KOPT-K1 (cell line): ENCODE results near the gene CGB3.
"Not testable (repeated sequence)": the region's sequence is repeated elsewhere in the genome, so short reads cannot be mapped to it uniquely, and the experiment has no call there.

Source experiments
- H3K27ac ChIP-seq: fragments of 200-600 bp; sonication (generic); 2 replicates; pipeline ENCODE4 v1.5.1; 2016; ENCODE audit warnings: antibody characterized with exemption, mild to moderate bottlenecking, low read depth, low read length; ENCODE audit not compliant: poor library complexity, severe bottlenecking
- H3K36me3 ChIP-seq: fragments of 200-600 bp; sonication (generic); 2 replicates; pipeline ENCODE4 v1.5.1; 2017; ENCODE audit warnings: antibody characterized with exemption, mild to moderate bottlenecking, low read length, moderate library complexity; ENCODE audit not compliant: insufficient read depth
- H3K9me3 ChIP-seq: fragments of 200-600 bp; sonication (generic); 2 replicates; pipeline ENCODE4 v1.5.1; 2017; ENCODE audit warnings: antibody characterized with exemption, low read length, mild to moderate bottlenecking; ENCODE audit not compliant: insufficient read depth, poor library complexity, severe bottlenecking

Gene CGB3

DNA sequence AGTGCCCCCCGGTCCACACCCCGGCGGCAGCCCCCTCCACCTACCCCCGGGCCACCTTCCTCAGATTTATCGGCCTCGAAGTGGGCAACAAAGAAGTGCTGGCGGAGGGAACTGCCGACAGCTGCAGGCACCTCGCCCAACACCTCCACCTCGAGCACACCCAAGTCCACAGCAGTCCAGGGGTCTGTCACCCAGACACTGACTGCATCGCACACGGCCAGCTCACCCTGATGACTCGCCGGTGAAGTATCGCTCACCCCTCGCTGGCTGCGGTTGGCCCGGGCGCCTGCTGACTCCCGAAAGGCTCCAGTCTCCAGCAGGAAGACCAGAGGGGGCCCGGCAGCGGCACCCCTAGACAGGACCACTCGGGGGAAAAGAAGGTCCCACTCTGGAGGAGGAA, 1.5 kb upstream of the CGB3 start:
- H3K27ac ChIP-seq, H3K9me3 ChIP-seq, H3K36me3 ChIP-seq: not testable (repeated sequence)

DNA sequence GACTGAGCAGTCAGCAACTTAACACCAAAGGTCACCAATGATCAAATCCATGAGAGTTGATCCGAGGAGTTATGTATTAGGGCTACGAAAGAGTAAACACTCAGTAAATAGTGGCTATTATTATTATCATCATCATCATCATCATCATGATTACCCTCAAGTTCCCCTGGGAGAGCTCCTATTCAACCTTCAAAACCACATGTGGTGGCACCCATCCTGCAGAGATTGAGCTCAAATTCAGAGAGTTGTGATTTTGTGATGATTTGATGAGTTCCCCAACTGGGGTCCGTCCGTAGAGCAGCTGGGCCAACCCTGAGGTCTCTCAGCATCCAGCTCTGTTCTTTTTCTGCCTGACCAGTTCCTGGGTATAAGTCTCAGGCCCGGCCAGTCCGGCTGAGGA, 955 bp upstream of the CGB3 start:
- not testable (repeated sequence) for H3K9me3 ChIP-seq, H3K36me3 ChIP-seq, H3K27ac ChIP-seq

DNA sequence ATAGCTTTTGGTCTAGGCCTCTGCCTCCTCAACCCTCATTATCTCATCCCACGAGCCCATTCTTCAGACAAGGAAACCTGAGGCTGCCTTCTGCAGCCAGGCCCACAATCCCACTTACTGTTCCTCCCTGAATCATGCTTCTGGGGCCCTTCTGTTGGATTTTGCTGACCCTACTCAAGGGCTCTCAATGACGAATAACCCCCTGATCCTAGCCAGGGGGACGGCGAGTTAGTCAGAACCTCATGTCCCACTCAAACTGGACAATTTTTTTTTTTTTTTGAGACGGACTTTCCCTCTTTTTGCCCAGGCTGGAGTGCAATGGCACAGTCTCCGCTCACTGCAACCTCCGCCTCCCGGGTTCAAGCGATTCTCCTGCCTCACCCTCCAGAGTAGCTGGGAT, 2.0 kb downstream of the CGB3 start:
- no peak overlapping the region for H3K27ac ChIP-seq
- peaks cover 2% of the 10 kb centered on the region; the same call in 1 of the 2 replicates for H3K36me3 ChIP-seq
- H3K9me3 ChIP-seq = no peaks in the 10 kb centered on the region

DNA sequence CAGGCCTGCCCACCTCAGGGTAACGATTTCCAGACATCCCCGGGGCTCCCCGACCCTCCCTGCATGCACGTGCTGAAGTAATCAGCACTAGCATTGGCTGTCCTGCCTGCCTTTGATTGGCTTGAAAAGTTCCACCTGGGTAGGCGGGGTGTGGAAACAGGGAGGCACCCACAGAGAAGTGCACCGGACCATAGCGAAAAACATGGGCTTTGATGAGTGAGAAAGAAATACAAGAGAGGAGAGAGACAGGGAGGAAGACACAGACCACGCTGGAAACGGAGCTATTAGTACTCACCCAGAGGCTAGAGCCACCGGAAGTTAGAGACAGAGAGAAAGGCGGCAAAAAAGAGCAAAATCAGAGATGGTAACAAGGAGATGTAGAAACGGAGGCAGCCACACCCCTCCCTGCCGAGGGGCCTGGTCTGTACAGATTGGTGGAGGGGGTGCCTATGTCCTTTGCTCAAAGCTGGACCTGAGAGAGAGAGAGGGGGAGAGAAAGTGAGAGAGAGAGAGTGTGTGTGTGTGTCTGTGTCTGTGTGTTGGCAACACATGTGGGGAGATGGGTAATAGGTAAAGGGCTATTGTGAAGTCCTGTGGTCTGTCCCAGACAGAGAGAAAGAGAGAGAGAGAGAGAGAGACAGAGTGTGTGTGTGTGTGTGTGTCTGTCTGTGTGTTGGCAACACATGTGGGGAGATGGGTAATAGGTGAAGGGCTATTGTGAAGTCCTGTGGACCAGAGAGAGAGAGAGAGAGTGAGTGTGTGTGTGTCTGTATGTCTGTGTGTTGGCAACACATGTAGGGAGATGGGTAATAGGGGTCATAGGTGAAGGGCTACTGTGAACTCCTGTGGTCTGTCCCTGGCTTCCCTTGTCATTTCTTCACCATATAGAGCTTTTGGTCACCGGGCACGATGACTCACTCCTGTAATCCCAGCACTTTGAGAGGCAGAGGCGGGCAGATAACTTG, 2.9 kb downstream of the CGB3 start:
- Histone ChIP-seq H3K36me3 (peaks cover 11% of the 10 kb centered on the region; the same call in 1 of the 2 replicates), H3K9me3 (no peaks in the 10 kb centered on the region), H3K27ac (no peak overlapping the region)

DNA sequence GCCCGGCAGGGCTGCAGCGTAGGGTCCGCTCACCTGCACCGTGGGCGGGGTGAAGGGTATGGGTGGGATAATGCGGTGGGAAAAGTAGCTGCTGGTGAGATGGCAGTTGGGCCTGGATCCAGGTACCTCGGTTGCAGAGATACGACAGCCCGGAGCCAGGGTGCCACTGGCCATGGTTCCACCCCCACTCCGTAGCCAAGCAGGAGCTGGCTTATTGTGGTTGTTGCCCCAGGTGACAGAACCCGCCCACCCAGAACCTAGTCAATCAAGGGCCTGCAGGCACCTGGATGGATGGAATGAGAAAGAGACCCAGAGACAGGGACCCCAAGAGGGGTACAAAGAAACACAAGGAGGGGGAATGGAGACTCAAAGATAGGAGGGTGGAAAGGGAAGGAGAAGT, 3.8 kb downstream of the CGB3 start:
- H3K9me3 ChIP-seq = no peaks in the 10 kb centered on the region
- no peak overlapping the region for H3K27ac ChIP-seq
- H3K36me3 ChIP-seq = peaks cover 19% of the 10 kb centered on the region

DNA sequence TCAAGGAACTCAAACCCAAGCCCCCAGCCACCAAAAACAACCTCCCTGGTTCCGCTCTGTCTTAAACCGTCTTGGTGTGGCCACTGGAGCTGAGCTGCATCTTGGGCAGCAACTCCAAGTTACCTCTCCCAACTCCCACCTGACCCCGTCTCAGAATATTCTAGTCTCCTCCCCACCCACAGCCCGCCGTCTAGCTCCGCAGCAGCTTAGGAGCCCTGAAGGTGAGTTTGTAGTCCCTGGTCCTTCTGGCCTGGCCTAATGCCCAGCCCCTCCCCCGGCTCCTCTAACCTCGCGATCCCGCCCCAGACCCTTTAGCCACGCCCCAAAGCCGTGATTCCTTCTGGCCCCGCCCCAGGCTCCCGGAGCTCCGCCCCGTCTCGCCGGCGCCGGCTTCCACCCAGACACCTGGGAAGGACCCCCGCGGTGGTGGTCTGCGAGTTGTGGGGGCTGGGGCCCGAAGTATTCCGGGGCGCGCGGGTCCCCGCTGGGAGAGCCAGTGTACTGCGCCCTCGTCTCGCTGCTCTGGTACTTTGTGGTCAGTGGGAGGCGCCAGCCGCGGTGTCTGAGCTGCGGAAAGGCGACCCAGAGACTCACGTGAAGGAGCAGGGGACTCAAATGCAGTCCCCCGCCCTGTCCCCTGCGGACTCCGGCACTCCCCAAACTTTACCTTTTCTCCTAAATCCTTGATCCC, 4.7 kb downstream of the CGB3 start:
- Histone ChIP-seq H3K36me3 (peaks cover 29% of the 10 kb centered on the region), H3K27ac (no peak overlapping the region), H3K9me3 (no peaks in the 10 kb centered on the region)

DNA sequence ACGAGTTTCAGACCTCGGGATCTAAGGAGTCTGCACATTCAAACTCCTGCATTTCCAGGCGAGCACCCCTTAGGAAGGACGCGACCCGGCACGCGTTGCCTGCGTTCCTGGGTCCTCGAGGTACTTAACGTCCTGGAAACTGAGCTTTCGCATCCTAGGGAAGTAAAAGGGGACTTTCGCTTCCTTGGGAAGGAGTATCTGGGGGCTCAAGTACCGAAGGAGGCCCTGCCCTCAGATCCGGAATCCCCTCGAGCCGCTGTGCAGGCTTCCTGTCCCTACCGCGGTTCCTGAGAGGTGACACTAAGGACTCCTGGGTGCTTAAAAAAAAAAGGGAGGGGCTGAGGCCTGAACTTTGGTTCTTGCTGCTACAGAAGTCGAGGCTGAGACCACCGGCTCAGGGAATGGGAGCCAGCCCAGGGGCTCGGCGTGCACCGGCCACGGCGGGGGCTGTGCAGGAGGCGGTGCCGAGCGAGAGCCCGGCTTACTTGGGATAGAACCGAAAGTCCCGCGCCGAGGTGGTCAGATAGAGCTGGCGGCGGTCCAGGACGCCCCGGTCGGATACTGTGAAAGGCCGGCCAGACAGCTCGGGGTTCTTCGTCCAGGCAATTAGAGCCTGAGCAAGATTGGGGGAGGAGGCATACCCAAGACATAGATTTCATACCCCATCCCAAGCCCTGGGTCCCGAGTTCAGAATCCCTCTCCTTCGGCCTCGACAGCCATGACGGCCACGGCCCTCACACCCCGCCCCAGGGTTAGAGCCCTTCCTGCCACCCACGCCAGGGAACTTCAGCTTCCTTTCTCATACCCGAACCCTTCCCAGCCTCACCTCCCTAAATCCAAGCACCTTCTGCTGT, 5.5 kb downstream of the CGB3 start:
- not testable (repeated sequence) for H3K27ac ChIP-seq, H3K9me3 ChIP-seq
- peaks cover 37% of the 10 kb centered on the region for H3K36me3 ChIP-seq

DNA sequence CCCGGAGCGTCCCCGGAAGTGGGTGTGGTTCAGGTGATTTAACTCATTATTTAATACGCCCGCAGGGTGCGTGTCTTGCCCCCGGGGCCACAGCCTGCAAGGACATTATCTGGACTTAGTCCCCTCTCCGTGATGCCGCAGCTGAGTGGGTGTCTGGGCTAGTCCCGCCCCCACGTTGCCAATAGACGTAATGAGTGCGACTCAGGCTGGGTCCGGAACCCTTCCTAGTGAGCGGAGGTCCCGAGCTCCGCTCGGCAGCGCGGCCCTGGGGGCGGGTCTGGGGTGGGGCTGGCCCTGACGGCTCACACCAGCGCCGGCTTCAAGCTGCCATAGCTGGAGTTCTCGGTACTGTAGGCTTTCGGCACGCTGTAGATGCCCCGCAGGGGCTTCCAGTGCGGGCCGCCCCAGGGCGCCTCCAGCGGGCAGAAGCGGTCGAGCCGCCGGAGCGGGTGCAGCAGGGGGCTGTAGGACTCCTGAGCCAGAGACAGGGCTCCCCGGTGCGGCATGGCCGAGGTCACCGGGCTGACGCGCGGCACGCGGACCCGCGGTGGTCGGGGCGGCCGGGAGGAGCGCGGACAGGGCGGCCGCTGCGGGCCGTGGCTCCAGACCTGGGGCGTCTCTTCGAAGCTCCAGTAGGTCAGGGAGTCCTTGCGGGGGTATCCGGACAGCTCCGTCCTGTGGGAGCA, 6.3 kb downstream of the CGB3 start:
- H3K36me3 ChIP-seq = peaks cover 45% of the 10 kb centered on the region
- no peaks in the 10 kb centered on the region for H3K9me3 ChIP-seq
- H3K27ac ChIP-seq = no peak overlapping the region

DNA sequence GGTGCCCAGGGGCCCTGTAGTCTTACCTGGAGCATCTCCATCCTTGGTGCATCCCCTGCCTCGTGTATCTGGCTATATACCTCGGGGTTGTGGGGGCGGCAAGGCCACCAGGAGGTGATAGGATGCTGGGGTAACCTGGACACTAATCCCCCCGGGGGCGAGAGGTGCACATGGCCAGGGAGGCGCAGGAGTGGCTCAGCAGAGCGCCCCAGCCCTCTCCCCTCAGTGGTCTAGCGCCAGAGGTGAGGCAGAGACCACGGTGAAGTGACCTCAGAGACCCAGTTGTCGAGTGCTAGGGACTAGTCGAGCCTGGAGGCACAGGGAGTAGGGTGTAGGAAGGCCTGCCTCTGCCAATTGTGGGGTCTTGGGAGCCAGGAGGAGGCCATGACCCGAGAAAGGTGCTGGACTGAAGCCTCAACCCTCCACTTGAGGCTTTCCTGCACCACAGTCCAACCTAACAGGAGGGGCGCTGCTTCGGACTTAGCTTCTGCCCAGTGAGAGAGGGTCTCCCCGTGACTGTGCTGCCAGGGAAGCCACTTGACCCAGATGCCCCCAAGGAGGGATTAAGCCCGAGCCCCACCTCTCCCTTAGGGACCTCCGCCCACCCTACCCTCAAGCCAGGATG, 7.0 kb downstream of the CGB3 start, which contains the start of gene LHB:
Gene LHB (minus strand): TSS at position 51 of the 625 bp plus-strand sequence. CDS start 10 bp downstream, at position 41.
- H3K27ac ChIP-seq = no peak within 1 kb of the TSS
- no peaks in the 10 kb centered on the region for H3K9me3 ChIP-seq
- H3K36me3 ChIP-seq = peaks cover 51% of the 10 kb centered on the region

DNA sequence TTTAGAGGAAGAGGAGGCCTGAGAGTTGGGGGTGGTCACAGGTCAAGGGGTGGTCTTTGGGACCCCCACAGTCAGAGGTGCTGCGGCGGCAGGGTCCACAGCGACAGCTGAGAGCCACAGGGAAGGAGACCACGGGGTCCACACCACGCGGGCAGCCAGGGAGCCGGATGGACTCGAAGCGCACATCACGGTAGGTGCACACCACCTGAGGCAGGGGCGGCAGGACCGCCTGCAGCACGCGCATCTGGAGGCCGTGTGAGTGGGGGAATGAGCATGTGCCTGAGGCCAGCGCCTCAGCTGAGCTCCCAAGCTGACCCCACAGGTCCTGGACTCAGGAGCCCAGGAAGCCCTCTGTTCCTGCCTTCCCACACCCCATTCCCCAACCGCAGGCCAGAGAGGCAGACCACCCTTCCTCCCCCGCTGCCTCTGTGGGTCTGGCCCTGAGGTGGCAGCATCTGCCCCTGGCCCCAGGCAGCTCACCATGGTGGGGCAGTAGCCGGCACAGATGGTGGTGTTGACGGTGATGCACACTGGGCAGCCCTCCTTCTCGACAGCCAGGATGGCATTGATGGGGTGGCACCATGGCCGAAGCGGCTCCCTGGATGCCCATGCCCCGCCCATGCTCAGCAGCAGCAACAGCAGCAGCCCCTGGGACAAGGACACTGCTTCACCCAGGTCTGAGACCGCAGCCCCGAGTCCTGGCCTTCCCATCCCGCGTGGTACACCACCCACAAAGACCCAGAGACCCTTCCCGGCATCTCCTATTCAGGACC, 7.9 kb downstream of the CGB3 start:
- Histone ChIP-seq H3K36me3 (peaks cover 60% of the 10 kb centered on the region), H3K9me3 (no peaks in the 10 kb centered on the region), H3K27ac (no peak overlapping the region)

DNA sequence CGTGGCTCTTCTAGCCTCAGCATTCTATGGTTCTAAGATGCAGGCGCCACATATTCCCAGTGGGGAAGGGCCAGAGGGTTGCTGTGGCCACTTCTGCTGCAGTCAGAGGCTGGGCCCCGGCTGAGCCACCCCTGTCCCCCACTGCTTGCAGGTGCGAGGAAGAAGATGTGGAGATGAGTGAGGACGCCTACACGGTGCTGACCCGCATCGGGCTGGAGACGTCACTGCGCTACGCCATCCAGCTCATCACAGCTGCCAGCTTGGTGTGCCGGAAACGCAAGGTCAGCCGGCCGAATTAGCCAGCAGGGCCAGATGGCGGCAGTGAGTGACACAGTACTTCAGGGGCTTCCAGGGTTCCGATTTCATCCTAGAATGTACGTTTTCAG, 9.3 kb downstream of the CGB3 start:
- peaks cover 74% of the 10 kb centered on the region for H3K36me3 ChIP-seq
- no peak overlapping the region for H3K27ac ChIP-seq
- no peaks in the 10 kb centered on the region for H3K9me3 ChIP-seq

DNA sequence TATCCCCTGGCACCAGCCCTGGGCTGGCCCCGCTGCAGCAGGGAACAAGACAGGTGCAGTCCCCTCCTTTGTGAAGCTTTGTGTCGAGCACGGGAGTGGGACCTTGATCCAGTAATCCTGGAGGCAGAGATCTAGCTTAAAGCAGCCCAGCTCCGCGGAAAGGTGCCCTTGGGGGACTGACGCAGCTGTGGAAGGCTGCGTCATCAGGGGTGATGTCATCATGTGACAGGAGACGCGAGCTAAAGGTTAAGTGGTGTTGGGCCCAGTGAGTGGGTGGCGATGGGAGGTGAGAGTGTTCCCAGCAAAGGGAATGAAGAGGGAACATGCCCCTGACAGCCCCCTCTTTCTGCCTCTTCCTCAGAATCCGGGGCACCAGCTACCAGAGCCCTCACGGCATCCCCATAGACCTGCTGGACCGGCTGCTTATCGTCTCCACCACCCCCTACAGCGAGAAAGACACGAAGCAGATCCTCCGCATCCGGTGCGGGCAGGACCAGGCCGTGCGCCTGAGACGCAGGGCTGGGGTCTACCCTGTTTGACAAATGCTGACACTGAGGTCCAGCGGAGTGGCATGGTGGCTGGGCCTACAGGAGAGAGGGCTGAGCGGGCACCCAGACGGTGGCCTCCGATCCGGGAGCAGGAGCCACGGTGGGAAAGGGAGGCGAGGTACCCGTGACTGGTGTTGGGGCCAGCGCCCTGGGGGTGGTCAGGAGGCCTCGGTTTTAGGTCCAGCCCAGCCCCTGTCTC, 9.8 kb downstream of the CGB3 start:
- H3K9me3 ChIP-seq = no peaks in the 10 kb centered on the region
- H3K36me3 ChIP-seq = peaks cover 80% of the 10 kb centered on the region
- no peak overlapping the region for H3K27ac ChIP-seq

DNA sequence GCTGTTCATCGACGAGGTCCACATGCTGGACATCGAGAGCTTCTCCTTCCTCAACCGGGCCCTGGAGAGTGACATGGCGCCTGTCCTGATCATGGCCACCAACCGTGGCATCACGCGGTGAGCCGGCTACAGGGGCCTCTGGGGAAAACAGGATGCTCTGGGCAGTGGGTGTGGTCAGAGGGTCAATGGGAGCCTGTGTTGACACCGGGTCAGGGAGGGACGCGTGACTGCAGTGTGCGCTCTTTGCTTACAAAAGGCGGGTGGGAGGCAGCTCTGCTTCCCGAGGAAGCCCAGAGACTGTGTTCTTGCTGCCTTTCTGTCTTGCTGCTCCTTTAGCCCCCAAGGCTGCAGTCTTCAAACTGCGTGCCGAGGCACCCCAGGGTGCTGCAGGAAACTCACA, 12.9 kb downstream of the CGB3 start:
- H3K9me3 ChIP-seq = no peaks in the 10 kb centered on the region
- no peak overlapping the region for H3K27ac ChIP-seq
- peaks cover 87% of the 10 kb centered on the region for H3K36me3 ChIP-seq
